Activated gamma-delta T cell treated with anti-CD3 and anti-CD28 coated beads, Interleukin-2, amount 50 U/mL, for 16 hours (primary cell): ENCODE data around the gene TBCK.
"Not testable (repeated sequence)": the region's sequence is repeated elsewhere in the genome, so short reads cannot be mapped to it uniquely, and the experiment has no call there.

Experiments used
- DNase-seq: peaks from one replicate; pipeline ENCODE4 v3.0.0-alpha.2; 2020; ENCODE audit warnings: low read depth

Gene TBCK

DNA sequence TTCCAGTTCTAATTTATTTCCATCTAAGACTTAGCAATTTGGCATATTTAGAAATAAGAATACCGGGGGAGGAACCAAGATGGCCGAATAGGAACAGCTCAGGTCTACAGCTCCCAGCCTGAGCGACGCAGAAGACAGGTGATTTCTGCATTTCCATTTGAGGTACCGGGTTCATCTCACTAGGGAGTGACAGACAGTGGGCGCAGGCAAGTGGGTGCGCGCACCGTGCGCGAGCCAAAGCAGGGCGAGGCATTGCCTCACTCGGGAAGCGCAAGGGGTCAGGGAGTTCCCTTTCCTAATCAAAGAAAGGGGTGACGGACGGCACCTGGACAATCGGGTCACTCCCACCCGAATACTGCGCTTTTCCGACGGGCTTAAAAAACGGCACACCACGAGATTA is 102.7 kb downstream of the TBCK start:
- not testable (repeated sequence) for DNase-seq

DNA sequence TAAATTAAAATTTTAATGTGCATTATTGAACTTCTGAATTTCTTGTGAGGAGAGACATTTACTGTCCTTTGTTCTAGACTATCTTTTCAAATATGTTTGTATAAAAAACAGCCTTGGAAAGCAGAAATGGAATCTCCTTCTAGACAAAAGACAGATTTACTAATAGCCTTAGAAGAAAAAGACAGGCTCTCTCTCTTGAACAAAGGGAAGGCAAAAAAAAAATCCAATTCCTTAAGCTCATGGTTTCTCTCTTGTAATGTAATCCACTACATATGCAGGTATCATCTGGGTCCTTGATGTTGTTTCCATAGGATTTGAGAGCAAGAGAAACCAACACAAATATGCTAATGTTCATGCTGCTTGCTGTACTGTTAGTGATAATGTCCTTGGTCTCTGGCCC is 106.0 kb downstream of the TBCK start:
- no peak for DNase-seq

DNA sequence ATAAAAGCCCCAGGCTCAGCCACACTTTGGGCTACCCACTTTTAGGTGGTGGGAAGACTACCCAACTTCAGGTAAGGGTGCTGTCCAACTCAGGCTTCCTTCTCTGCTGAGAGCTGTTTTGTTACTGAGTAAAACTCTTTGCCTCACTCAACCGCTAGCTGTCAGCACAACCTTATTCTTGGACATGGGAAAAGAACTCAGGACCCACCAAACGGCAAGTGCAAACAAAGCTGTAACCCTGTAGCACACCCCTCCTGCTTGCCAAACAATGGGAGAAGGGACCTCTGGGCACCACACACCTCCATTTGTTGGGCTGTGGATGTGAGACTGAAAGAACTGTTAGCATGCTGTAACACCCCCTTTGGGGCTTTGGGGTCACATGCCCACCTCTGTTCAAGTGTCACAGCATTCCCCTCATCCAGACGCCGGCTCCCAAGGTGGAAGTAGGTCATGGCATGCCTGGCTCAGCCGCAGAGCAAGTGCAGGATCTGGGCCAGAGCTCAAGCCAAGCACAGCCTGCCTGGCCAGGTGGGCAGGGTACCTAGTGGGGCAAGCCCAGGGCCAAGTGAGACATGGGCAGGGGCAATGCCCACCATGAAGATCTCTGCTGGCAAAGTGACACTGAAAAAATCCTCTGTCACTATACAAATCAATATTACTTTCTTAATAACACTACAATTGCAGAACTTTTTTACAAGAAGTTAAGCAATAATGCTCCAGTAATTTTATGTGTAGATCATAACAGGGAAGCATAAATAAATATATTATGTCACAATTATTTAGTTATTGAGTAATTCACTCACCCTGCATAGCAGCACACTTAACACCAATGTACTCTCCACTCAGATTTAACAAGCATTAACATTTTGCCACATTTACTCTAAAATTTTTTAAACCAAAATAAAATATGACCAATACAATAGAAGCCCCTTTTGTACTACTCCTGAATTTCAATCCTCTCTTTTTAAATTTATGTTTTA is 107.2 kb downstream of the TBCK start:
- DNase-seq = no peak

DNA sequence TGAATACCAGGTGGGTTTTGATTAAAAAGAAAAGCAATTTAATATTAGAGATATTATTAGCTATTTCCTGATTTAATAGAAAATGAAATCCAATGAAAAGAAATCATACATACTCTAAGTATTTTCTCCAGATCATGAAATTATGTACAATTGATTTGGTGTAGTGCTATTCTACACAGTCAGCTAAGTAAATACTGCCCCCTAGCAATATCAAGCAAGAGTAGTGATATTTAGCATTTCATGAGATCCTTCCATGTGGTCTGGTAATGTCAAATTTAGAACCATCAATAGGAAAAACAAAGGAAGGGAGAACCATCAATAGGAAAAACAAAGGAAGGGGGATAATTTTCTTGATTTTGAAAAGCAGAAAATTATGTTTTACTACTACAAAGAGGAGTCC is 114.6 kb downstream of the TBCK start:
- no peak for DNase-seq

DNA sequence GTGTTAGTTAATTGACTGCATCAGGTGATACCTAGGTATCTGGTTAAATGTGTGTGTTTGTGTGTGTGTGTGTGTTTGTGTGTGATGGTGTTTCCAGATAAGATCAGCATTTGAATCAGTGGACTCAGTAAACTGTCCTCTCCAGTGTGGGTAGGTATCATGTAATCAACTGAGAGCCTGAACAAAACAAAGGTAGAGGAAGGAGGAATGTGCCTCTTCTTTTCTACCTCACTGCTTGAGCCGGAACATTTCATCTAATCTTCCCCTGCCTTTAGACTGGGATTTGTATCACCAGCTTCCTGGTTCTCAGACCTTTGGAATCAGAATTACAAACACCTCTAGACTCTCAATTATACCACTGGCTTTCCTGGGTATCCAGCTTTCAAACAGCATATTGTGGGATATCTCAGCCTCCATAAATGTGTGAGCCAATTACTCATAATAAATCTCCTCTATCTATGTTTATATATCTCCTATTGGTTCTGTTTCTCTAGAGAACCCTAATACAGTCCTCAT is 120.5 kb downstream of the TBCK start:
- no peak for DNase-seq

DNA sequence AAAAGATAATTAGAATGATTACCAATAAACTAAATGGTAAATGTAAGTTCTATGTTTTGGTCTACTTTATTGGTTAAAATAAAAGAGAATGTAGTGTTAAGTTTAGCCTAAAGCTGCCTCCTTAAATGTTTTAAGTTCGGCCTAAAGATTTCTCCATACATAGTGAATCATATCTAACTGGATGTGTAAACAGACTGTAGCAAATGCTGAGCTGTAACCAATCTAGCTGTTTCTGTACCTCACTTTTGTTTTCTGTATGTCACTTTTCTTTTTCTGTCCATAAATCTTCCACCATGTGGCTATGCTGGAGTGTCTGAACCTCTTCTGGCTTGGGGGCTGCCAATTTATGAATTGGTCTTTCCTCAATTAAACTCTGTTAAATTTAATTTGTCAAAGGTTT is 121.2 kb downstream of the TBCK start:
- no peak for DNase-seq

DNA sequence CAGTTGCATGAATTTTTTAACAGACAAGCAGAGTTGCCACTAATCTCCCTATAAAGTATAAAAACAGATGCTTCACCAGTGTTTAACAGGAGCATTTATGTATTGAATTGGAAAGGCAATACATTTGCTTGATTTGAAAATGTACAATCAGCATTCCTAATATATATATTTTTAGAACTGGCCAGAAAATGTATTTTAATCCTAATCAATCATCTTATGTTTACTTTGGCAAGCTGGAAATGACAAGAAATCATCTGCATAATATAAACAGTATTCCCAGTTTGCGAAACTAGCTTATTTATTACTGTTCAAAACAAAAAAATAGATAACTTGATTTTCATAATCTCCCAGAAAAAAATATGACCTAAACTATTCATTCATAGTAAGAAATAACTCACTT is 123.9 kb downstream of the TBCK start:
- no peak for DNase-seq

DNA sequence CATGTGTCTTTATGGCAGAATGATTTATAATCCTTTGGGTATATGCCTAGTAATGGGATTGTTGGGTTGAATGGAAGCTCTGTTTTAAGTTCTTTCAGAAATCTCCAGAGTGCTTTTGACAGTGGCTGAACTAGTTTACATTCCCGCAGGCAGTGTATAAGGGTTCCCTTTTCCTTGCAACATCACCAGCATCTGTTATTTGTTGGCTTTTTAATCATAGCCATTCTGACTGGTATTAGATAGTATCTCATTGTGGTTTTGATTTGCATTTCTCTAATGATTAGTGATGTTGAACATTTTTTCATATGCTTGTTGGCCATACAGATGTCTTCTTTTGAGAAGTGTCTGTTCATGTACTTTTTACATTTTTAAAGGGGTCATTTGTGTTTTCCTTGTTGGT is 129.8 kb downstream of the TBCK start:
- no peak for DNase-seq

DNA sequence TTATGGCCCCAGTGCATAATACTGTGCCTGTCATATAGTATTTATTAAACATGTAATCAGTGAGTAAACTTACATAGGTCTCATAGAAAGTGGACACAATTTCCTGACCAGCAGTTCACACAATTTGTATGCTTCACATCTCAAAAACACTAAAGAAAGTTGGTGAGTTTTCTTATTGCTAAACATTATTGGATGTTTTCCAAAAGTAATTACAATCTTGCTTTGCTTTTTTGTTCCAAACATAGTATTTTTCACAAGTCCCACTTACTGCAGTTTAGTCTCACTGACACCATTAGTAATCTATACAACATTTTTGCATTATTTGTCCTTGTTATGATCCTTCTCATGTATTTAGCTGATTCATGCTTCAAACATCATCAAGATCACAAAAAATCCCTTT is 132.5 kb downstream of the TBCK start:
- no peak for DNase-seq

DNA sequence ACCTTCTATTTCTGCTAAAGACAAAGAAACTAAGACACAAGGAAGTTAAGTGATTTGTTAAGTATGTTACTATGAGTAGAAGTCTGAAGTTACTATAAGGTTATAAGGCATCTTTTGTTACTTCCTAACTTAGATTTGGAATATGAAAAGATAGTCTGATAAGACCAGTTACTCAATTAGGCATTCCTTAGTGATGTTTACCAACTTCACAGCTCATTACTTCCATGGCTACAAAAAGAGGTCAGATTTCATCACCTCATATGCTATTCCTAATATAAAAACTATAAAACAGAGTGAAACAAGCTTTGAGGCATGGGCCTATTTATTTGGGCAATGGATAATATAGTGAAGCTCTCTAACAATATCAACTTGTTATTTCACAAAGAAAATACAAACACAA is 143.1 kb downstream of the TBCK start:
- no peak for DNase-seq

DNA sequence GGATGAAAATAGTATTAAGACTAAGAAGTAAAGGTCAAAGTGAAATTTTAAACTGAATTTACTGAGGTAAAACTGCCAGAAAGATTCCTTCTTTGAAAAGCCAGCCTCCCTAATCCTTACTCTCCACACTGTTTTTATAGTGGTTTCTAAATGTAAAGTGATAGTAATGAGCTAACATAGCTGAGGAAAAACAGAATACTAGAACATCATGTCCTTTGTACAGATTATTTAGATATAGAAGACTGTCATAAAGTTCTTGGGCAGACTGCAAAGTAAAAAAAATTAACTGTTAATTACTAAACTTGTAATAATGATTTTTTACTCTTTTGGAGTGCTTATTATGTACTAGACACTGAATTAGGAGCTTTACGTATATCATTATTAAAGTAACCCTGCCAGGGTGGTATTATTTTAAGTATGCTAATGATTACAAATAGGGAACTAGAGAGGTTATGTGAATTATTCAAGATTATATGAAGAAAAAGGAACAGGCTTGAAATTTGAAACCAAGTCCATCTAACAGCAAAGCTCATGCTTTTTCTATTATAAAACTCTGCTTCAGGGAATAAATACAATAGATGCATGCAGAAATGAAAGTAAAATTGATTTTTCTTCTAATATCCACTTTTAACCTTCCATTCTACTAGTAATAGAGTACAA is 150.5 kb downstream of the TBCK start:
- DNase-seq = no peak

DNA sequence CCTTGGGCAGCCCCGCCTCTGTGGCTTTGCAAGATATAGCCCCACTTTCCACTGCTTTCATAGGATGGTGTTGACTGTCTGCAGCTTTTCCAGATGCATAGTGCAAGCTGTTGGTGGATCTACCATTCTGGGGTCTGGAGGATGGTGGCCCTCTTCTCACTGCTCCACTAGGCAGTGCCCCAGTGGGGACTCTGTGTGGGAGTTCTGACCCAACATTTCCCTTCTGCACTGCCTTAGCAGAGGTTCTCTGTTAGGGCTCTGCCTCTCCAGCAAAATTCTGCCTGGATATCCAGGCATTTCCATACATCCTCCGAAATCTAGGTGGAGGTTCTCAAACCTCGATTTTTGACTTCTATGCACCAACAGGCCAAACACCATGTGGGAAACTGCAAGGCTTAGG is 153.7 kb downstream of the TBCK start:
- no peak for DNase-seq

DNA sequence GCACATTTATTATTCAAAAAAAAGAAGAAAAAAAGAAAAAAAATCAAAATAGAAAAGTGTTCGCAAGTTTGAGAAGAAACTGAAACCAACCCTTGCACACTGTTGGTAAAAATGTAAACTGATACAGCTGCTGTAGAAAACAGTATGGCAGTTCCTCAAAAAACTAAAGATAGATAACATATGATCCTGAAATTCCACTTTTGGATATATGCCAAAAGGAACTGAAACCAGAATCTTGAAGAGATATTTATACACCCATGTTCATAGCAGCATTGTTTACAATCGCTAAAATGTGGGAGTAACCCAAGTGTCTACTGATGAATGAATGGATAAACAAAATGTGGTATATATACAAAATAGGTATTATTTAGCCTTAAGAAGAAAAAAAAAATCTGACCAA is 155.4 kb downstream of the TBCK start:
- DNase-seq = no peak

DNA sequence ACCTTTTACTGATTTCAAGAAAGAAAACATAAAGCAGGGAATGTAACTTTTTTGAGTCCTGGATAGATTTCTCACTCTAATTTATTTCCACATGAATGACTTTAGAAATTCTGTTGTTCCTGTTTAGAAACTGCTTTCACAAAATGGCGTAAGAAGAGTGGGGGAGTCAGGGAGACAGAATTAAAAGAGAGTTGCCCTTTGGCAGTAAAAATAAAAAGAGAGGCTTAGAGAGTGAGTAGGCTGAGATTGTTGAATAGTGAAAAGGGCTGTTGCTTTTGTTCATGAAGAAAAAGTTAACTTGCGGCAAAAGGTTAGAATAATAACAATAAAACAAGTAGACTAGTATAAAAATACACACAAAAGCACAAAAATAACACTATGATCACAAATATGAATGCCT is 166.1 kb downstream of the TBCK start:
- no peak for DNase-seq

DNA sequence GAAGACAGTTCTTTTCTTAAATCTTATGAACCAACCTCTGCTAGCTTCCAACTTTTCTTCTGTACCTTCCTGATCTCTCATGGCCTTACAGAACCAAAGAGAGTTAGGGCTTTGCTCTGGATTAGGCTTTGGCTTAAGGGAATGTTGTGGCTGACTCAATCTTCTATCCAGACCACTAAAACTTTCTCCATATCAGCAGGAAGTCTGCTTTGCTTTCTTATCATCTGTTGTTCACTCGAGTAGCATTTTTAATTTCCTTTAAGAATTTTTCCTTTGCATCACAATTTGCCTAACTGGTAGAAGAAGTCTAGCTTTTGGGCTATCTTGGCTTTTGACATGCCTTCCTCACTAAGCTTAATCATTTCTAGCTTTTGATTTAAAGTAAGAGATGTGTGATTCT is 167.0 kb downstream of the TBCK start:
- DNase-seq = no peak

DNA sequence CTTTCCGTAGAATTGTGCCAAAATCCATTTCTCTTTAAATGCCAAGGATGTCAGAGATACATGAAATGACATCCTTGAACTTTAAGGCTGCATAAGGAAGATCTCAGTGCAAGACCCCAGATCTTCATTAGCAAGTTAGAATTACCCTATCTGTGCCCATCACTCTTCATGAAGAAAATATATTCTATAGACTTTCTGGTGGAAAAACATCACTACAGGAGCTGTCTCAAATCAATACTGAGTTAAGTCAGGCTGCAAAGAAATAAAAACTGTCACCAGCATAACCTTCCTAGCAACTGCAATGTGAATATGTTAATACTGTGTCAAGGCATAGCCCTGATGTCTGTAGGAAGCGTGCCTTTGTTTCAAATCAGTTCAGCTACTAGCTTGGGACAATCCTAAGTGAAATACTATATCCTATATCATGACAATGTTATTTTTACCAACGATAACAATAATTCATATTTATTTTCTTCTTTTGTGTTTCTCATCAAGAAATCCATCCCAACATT is 173.3 kb downstream of the TBCK start:
- no peak for DNase-seq

DNA sequence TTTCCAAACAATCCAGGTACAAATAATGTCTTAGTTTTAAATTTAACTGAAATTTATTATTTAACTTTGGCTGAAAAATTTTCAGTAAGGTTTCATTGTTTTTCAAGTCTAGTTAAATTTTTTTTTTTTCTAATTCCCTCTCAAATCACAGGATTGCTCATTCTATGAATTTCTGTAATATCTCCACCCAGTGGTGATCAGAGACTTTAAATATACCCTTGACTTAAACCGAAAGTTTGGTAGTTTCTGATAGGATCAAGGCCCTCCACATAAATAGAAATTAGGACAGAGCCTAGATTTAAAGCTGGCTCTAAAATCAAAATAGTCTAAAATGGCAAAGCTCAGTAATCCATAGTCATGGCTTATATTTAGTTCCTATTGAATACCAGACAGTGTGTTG is 175.4 kb downstream of the TBCK start:
- DNase-seq = no peak

DNA sequence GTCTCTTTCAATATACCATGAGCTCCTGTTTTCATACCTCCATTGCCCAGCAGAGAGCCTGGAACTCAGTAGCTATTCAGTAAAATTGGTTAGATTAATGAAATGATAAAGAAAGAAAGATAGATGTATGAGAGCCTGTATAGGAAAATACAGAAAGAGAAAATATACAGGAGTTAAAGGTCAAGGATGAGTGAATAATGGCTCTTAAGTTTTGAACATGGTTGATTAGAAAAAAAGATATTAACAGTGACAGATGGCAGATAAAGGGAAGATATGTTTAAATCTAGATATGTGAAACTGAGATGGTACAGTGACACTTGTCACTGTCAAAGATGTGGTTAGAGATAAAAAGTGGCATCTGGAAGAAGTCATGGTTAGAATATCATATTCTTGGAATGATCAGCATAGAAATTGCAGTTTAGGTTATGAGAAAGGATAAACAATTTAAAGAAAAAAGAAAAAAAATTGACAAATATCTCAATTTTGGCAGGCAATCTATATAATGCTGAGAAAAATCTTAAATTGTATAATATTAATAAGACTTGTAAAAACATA is 179.2 kb downstream of the TBCK start:
- DNase-seq = no peak

DNA sequence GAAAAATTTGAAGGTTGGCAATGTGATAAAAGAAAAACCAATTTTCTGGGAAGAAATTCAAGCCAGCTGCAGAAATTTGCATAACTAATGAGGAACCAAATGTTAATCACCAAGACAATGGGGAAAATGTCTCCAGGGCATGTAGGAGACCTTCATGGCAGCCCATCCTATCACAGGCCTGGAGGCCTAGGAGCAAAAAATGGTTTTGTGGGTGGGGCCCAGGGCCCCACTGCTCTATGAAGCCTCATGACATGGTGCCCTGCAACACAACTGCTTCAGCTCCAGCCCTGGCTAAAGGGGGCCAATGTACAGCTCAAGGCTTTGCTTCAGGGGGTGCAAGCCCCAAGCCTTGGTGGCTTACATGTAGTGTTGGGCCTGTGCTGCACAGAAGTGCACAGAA is 184.0 kb downstream of the TBCK start:
- no peak for DNase-seq

DNA sequence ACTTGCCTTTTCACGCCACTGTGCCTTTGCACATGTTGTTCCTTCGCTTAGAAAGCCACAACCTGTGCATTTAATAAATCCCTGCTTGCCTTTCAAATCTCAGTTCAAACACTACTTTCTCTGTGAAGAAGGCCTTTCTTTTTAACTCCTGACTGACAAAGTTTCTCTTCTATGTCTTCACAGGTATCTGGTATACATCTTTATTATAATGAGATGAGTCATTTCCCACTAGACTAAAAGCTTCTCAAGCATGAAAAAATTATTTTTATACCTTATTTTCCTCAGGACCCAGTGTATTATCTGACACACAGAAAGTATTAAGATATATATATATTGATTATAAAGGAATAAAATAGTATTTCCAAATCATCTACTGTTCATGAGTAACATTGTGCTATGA is 189.9 kb downstream of the TBCK start:
- no peak for DNase-seq

DNA sequence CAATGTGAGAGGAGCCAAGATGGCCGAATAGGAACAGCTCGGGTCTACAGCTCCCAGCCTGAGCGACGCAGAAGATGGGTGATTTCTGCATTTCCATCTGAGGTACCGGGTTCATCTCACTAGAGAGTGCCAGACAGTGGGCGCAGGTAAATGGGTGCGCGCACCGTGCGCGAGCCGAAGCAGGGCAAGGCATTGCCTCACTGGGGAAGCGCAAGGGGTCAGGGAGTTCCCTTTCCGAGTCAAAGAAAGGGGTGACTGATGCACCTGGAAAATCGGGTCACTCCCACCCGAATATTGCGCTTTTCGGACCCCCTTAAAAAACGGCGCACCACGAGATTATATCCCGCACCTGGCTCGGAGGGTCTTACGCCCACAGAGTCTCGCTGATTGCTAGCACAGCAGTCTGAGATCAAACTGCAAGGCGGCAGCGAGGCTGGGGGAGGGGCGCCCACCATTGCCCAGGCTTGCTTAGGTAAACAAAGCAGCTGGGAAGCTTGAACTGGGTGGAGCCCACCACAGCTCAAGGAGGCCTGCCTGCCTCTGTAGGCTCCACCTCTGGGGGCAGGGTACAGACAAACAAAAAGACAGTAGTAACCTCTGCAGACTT is 196.0 kb downstream of the TBCK start:
- DNase-seq = not testable (repeated sequence)

DNA sequence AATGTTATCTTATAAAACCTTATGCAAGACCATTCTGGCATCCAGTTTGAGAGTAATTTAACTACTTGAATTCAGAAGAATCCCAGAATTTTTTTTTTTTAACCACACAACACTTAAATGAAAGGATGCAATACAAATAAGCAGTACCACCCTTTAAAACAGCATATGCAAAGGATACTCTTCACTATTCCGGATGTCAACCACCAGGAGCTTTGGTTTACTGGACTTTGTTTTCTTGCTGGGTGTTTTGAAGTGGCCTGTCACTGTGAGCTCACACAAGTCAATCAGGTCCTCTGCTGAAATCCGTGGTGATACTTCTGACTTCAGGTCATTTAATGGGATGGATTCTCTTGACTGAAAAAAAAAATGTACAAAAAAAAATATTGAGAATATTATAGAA is 200.0 kb downstream of the TBCK start:
- DNase-seq = no peak
